Esophagus muscularis mucosa (tissue), 4 donors: ENCODE results near the gene ERI3. TPM values are rescaled to one million over a fixed set of nuclear protein-coding genes. Genes with fewer than 3 reads are reported as not detected.

Experiments used
- DNase-seq: peaks from one replicate; pipeline ENCODE4 v3.0.0-alpha.2; 2017; ENCODE audit errors: extremely low spot score
- H3K27ac ChIP-seq, 4 donors: fragments of 200-600 bp; sonication (generic); replicated peaks in 1 of 4; 1 replicate in 3 of 4; 2 replicates in 1 of 4; pipeline ENCODE4 v1.5.1; 2016 to 2019; ENCODE audit warnings: mild to moderate bottlenecking in 1 of 4
- H3K27me3 ChIP-seq, 4 donors: fragments of 200-600 bp; sonication (generic); one replicate each; pipeline versions ENCODE4 v1.5.1 to v1.6.0; 2016 to 2019
- H3K36me3 ChIP-seq, 4 donors: fragments of 200-600 bp; sonication (generic); one replicate each; pipeline ENCODE4 v1.5.1; 2016 to 2019
- H3K4me1 ChIP-seq, 4 donors: fragments of 200-600 bp; sonication (generic); one replicate each; pipeline ENCODE4 v1.5.1; 2016 to 2019
- H3K4me3 ChIP-seq, 4 donors: fragments of 200-600 bp; sonication (generic); 1 replicate in 2 of 4; 2 replicates in 2 of 4; pipeline ENCODE4 v1.5.1; 2016 to 2019; ENCODE audit warnings: mild to moderate bottlenecking in 4 of 4, moderate library complexity in 1 of 4
- H3K9me3 ChIP-seq, 4 donors: fragments of 200-600 bp; sonication (generic); 1 replicate in 3 of 4; 2 replicates in 1 of 4; pipeline ENCODE4 v1.5.1; 2016 to 2019
- EP300 ChIP-seq: sonication (generic); formaldehyde crosslinking; IDR thresholded peaks from one replicate; pipeline ENCODE4 v1.6.1; 2017; ENCODE audit warnings: antibody characterized with exemption
- POLR2A ChIP-seq: fragments of 450-650 bp; IDR thresholded peaks from one replicate; pipeline ENCODE4 v1.6.1; 2017; ENCODE audit warnings: antibody characterized with exemption, moderate library complexity, mild to moderate bottlenecking, low read depth
- POLR2AphosphoS5 ChIP-seq, 2 donors: sonication (generic); formaldehyde crosslinking; IDR thresholded peaks; one replicate each; pipeline ENCODE4 v1.6.1; 2017; ENCODE audit warnings: antibody characterized with exemption in 2 of 2
- WGBS: methylation state at CpG from one replicate; pipeline ENCODE4 v1.1.5; 2018; 5-methylcytosine and 5-hydroxymethylcytosine counted together
- intact Hi-C: fragments of 100-400 bp; cut with DNase I; formaldehyde crosslinking; loops from one replicate; pipeline ENCODE4 v1.15.1; 2023
- total RNA-seq, 4 donors: library from RNA; depleted of rRNA; stranded (reverse); fragments of >200 nt; gene quantifications; one replicate each; pipeline versions ENCODE4 v1.1.0 to v1.2.1, GENCODE V29; 2016
- TF ChIP-seq, protein P1 (sequence below), 3 experiments: fragments of 200-600 bp in 2 of 3; fragments of 450-650 bp in 1 of 3; sonication (generic) in 2 of 3; IDR thresholded peaks; one replicate each; pipeline ENCODE4 v1.5.1; 2017 to 2019; ENCODE audit warnings: antibody characterized with exemption in 3 of 3, mild to moderate bottlenecking in 2 of 3, moderate library complexity in 1 of 3

The ERI3 gene
- total RNA-seq, 4 donors from 2014 or later: 40.4 to 56.6 (median 47.0) TPM

DNA sequence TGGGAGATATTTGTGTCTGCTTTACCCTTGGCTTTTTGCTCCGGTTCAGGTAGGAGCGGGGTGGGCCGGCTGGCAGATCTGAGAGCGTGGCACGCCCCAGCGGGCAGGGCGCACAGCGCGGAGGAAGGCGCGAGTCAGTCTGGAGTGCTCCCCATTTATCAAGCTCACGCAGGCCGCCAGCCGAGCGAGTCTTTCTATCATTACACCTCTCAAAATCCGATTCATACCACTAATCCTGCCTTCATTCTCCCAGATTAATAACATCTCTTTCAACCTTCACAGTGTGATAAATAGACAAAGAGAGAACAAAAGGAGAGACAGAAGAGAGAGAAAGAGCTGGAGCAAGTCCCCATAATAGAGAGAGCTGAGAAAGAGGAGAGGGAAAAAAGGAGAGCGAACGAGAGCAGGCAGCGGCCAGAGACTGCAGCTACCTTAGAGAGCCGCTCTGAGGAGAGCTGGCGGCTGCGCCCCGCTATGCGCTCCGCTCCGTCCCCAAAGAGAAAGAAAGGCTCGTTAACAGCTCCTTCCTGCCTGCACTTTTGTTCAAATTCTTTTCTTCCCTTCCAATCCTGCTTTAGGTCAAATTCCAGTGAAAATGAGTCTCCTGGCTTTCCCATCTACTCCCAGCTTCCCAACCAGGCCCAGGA is 93.8 kb downstream of the ERI3 start:
- no peaks in the 10 kb centered on the region for H3K27me3 ChIP-seq
- H3K27ac ChIP-seq: no peak overlapping the region
- H3K4me1 ChIP-seq: peaks cover 0 to 3% (median 0%) of the 10 kb centered on the region in 4 donors
- no peak for DNase-seq
- WGBS: 95% methylated on average over 27 of the region's 27 CpGs
- intact Hi-C loops: no loop called here
- H3K4me3 ChIP-seq: no peak overlapping the region
- TF ChIP-seq, protein P1, sequence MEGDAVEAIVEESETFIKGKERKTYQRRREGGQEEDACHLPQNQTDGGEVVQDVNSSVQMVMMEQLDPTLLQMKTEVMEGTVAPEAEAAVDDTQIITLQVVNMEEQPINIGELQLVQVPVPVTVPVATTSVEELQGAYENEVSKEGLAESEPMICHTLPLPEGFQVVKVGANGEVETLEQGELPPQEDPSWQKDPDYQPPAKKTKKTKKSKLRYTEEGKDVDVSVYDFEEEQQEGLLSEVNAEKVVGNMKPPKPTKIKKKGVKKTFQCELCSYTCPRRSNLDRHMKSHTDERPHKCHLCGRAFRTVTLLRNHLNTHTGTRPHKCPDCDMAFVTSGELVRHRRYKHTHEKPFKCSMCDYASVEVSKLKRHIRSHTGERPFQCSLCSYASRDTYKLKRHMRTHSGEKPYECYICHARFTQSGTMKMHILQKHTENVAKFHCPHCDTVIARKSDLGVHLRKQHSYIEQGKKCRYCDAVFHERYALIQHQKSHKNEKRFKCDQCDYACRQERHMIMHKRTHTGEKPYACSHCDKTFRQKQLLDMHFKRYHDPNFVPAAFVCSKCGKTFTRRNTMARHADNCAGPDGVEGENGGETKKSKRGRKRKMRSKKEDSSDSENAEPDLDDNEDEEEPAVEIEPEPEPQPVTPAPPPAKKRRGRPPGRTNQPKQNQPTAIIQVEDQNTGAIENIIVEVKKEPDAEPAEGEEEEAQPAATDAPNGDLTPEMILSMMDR (IDR thresholded peaks at IDR 0.05): no peak
- no peak for TF ChIP-seq POLR2AphosphoS5 (IDR thresholded peaks at IDR 0.05)
- no peak for TF ChIP-seq POLR2A
- no peak for TF ChIP-seq EP300
- no peaks in the 10 kb centered on the region for H3K9me3 ChIP-seq
- peaks cover 0 to 7% (median 3%) of the 10 kb centered on the region in 4 donors for H3K36me3 ChIP-seq

DNA sequence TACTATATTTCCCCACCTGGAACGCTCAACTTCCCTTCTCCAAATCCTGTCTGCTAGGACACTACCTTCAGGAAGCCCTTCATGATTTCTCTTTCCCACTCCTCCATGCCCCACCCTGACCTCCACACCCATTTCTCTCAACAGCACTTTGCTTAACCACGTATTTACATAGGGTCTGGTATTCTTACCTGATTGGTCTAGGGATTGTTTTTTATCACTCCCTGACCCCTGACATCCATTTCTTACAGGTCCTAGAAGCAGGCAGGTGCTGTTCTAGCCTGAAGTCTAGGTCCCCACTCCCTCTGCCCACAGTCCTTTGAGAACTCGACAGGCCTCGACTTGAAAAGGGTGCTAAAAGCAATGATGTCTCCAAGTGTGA is 94.3 kb downstream of the ERI3 start:
- 79% methylated on average over 4 of the region's 4 CpGs for WGBS

GRCh38 chr1:44259090-44259489 is 96.0 kb downstream of the ERI3 start:
- H3K4me3 ChIP-seq: no peak overlapping the region
- WGBS: 92% methylated on average over 2 of the region's 2 CpGs
- no peak for TF ChIP-seq POLR2A
- no peak for TF ChIP-seq POLR2AphosphoS5 (IDR thresholded peaks at IDR 0.05)
- TF ChIP-seq EP300: no peak
- TF ChIP-seq, protein P1 (IDR thresholded peaks at IDR 0.05): no peak
- no peaks in the 10 kb centered on the region for H3K27me3 ChIP-seq
- peaks cover 0 to 3% (median 0%) of the 10 kb centered on the region in 4 donors for H3K4me1 ChIP-seq
- intact Hi-C loops: no loop called here
- no peaks in the 10 kb centered on the region for H3K9me3 ChIP-seq
- H3K36me3 ChIP-seq: peaks cover 0 to 15% (median 6%) of the 10 kb centered on the region in 4 donors
- no peak for DNase-seq
- H3K27ac ChIP-seq: no peak overlapping the region

More for the DNA sequence above, 94.3 kb downstream of the ERI3 start:
- intact Hi-C loops: no loop called here
- DNase-seq: no peak
- TF ChIP-seq, protein P1 (IDR thresholded peaks at IDR 0.05): no peak
- no peak for TF ChIP-seq POLR2A
- no peak for TF ChIP-seq EP300
- no peak for TF ChIP-seq POLR2AphosphoS5 (IDR thresholded peaks at IDR 0.05)
- H3K27ac ChIP-seq: no peak overlapping the region
- H3K27me3 ChIP-seq: no peaks in the 10 kb centered on the region
- H3K9me3 ChIP-seq: no peaks in the 10 kb centered on the region
- peaks cover 0 to 3% (median 0%) of the 10 kb centered on the region in 4 donors for H3K4me1 ChIP-seq
- H3K36me3 ChIP-seq: peaks cover 0 to 11% (median 5%) of the 10 kb centered on the region in 4 donors
- H3K4me3 ChIP-seq: no peak overlapping the region

DNA sequence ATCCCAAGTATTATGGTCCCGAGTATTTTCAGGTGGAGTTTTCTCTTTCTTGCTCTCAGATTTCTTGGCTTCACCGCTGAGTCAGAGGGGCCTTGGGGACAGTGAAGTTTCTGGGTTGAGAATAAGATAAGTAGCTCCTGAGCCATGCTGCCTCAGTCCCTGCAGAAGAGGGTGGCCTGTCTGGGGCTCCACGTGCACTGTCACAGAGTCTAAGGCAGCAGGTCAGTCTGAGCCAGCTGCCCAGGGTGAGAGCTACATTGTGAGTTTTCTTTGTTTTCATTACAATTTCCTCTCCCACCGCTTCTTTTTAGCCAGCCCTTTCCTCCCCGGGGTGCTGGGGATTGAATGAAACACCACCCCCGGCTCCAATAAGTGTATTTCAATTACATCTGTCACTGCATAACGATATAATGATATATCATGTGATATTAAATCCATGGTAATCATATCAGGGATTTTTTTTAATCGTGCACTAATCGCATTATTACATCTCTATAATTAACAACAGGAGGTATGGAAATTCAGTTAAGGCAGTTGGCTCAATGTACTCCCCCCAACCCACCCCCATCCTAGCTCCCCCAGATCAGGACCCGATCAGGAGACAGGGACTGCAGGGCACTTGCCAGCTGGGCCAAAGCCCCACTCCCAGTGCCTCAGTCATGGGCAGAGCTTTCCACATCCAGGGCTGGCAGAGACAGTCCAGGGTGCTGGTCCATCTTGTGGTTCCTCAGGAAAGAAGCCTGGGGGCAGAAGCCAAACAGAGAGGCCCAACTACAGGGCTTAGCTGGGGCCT is 98.1 kb downstream of the ERI3 start:
- H3K27me3 ChIP-seq: no peaks in the 10 kb centered on the region
- no peaks in the 10 kb centered on the region for H3K9me3 ChIP-seq
- no peaks in the 10 kb centered on the region for H3K4me1 ChIP-seq
- whole genome bisulfite sequencing: 79% methylated on average over 10 of the region's 10 CpGs
- no peak overlapping the region for H3K4me3 ChIP-seq
- H3K36me3 ChIP-seq: peaks cover 0 to 15% (median 6%) of the 10 kb centered on the region in 4 donors
- no peak for DNase-seq
- intact Hi-C loops: no loop called here
- TF ChIP-seq POLR2A (no peak), EP300 (no peak), POLR2AphosphoS5 (IDR thresholded peaks at IDR 0.05) (no peak)
- TF ChIP-seq, protein P1 (IDR thresholded peaks at IDR 0.05): no peak
- no peak overlapping the region for H3K27ac ChIP-seq
